HEK293T (cell line): Measurements from ENCODE around the gene DES.

ENCODE experiments used
- CTCF ChIA-PET: fragments of 350-600 bp; formaldehyde crosslinking; extraction: SDS; loops from one replicate; lab custom pipeline; 2021; ENCODE audit warnings: antibody characterized with exemption, inconsistent platforms; lab: Yijun Ruan, JAX
- POLR2A ChIA-PET: fragments of 350-600 bp; formaldehyde crosslinking; extraction: SDS; loops from one replicate; lab custom pipeline; 2020; ENCODE audit warnings: antibody characterized with exemption, inconsistent platforms; lab: Yijun Ruan, JAX
- DNase-seq: peaks from one replicate; pipeline ENCODE4 v3.0.0; 2012; ENCODE audit warnings: mixed read lengths; ENCODE audit errors: extremely low spot score
- ARNT ChIP-seq: fragments of 450-650 bp; IDR thresholded peaks from 2 replicates; pipeline ENCODE4 v1.6.1; 2017; ENCODE audit warnings: mild to moderate bottlenecking
- BHLHE40 ChIP-seq: fragments of 450-650 bp; IDR thresholded peaks from 2 replicates; pipeline ENCODE4 v1.6.1; 2016; ENCODE audit warnings: mild to moderate bottlenecking, moderate library complexity, borderline replicate concordance
- CTBP1 ChIP-seq: fragments of 450-650 bp; IDR thresholded peaks from 2 replicates; pipeline ENCODE4 v1.6.1; 2016; ENCODE audit warnings: borderline replicate concordance
- ELF4 ChIP-seq: fragments of 450-650 bp; IDR thresholded peaks from 2 replicates; pipeline ENCODE4 v1.6.1; 2017; ENCODE audit warnings: antibody characterized with exemption
- FOXA1 ChIP-seq: fragments of 450-650 bp; IDR thresholded peaks from 2 replicates; pipeline ENCODE4 v1.6.1; 2016; ENCODE audit warnings: mild to moderate bottlenecking
- FOXK2 ChIP-seq: fragments of 450-650 bp; IDR thresholded peaks from 2 replicates; pipeline ENCODE4 v1.6.1; 2016; ENCODE audit warnings: mild to moderate bottlenecking
- FOXM1 ChIP-seq: fragments of 450-650 bp; IDR thresholded peaks from 2 replicates; pipeline ENCODE4 v1.6.1; 2017; ENCODE audit warnings: mild to moderate bottlenecking, borderline replicate concordance
- HDGF ChIP-seq: fragments of 450-650 bp; IDR thresholded peaks from 2 replicates; pipeline ENCODE4 v1.6.1; 2017; ENCODE audit warnings: antibody characterized with exemption, borderline replicate concordance
- L3MBTL2 ChIP-seq: fragments of 450-650 bp; conservative IDR thresholded peaks from 2 replicates; pipeline ENCODE4 v1.6.1; 2016; ENCODE audit warnings: mild to moderate bottlenecking
- LEF1 ChIP-seq: fragments of 450-650 bp; IDR thresholded peaks from 2 replicates; pipeline ENCODE4 v1.6.1; 2017; ENCODE audit warnings: mild to moderate bottlenecking, borderline replicate concordance
- NFRKB ChIP-seq: fragments of 450-650 bp; IDR thresholded peaks from 2 replicates; pipeline ENCODE4 v1.6.1; 2016; ENCODE audit warnings: mild to moderate bottlenecking, moderate library complexity
- SP1 ChIP-seq: fragments of 450-650 bp; IDR thresholded peaks from 2 replicates; pipeline ENCODE4 v1.6.1; 2017
- SUZ12 ChIP-seq: fragments of 450-650 bp; IDR thresholded peaks from 2 replicates; pipeline ENCODE4 v1.6.1; 2016; ENCODE audit warnings: mild to moderate bottlenecking
- TARDBP ChIP-seq: fragments of 450-650 bp; IDR thresholded peaks from 2 replicates; pipeline ENCODE4 v1.6.1; 2016
- ZNF384 ChIP-seq: fragments of 450-650 bp; IDR thresholded peaks from 2 replicates; pipeline ENCODE4 v1.6.1; 2016
- TF ChIP-seq, protein P1 (sequence below): fragments of 450-650 bp; IDR thresholded peaks from 2 replicates; pipeline ENCODE4 v1.6.1; 2016

Gene DES

DNA sequence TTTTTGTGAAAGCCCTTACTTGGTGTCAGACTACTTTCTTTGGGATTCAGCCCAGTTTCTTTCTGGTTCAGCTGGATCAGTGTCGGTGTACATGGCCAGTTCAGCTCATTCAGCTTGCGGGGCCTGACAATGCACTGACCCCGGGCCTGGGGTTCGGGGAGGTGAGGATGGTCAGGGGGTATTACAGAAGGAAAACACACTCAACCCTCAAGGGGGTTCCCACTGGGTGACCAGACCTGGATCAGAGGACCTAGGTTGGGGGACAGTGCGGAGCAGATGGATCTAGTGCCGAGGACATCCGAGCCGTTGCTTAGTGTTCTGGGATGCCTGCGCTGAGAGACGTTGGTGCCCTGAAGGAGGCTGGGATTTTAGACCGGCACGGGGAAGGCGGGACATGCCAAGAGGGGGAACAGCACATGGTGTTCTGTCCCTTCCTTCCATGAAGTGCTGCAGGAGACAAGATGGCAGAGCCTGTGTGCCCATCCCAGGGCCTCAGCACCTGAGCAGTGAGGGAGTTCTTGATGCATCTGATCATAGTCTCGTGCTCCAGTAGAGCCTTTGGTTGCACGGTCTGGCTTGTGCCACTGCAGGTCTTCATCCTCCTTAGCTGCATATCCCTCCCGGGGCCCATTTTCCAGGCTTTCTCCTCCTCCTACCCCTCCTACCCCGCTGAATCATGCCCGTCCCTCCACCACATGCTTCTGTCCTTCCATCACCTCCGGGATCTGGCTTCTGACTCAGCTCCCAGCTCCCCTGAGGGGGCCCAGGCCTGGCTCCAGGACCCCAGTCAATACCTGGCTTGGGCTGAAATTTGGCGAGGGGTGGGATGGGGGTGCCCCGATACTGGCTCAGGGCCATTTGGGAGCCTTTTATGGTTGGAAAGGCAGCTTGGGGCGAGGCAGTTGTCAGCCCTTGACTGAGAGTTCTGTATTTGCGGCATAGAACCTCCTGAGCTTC is 34.5 kb downstream of the DES start:
- TF ChIP-seq HDGF: no peak
- no peak for TF ChIP-seq CTBP1
- TF ChIP-seq BHLHE40: no peak
- no peak for TF ChIP-seq ZNF384
- no peak for TF ChIP-seq SUZ12
- TF ChIP-seq, protein P1, sequence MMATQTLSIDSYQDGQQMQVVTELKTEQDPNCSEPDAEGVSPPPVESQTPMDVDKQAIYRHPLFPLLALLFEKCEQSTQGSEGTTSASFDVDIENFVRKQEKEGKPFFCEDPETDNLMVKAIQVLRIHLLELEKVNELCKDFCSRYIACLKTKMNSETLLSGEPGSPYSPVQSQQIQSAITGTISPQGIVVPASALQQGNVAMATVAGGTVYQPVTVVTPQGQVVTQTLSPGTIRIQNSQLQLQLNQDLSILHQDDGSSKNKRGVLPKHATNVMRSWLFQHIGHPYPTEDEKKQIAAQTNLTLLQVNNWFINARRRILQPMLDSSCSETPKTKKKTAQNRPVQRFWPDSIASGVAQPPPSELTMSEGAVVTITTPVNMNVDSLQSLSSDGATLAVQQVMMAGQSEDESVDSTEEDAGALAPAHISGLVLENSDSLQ: no peak
- no peak for TF ChIP-seq ARNT
- no peak for TF ChIP-seq FOXK2
- TF ChIP-seq LEF1: no peak
- TF ChIP-seq SP1: no peak
- TF ChIP-seq FOXM1: no peak
- TF ChIP-seq L3MBTL2: no peak
- no peak for TF ChIP-seq NFRKB
- no peak for TF ChIP-seq ELF4
- TF ChIP-seq FOXA1: no peak
- ChIA-PET CTCF (interaction anchor here (0.7 to 1.2 kb wide), 5 partner anchors 10 to 77 kb away, joined by 3 to 5 read pairs (median 3); a partner anchor contains a TSS), POLR2A (interaction anchor here (1.9 kb wide), 1 partner anchor 46 kb away, joined by 4 read pairs; the partner anchor contains the start of gene GMPPA)
- DNase-seq: no peak

- TF ChIP-seq HDGF: no peak
- TF ChIP-seq TARDBP: no peak
- no peak for TF ChIP-seq SUZ12
- TF ChIP-seq ZNF384: no peak
- no peak for TF ChIP-seq NFRKB
- TF ChIP-seq, protein P1: no peak
- CTCF ChIA-PET: interaction anchor here (0.7 to 1.2 kb wide), 5 partner anchors 9 to 76 kb away, joined by 3 to 5 read pairs (median 3); a partner anchor contains a TSS
- POLR2A ChIA-PET: interaction anchor here (1.9 kb wide), 1 partner anchor 45 kb away, joined by 4 read pairs; the partner anchor contains the start of gene GMPPA
- DNase-seq: no peak
These were observed 35.8 kb downstream of the DES start for GRCh38 chr2:219453671-219454590.

- ChIA-PET POLR2A (no interaction called here), CTCF (interaction anchor here (0.6 to 1.8 kb wide), 3 partner anchors 52 to 74 kb away, joined by 3 to 6 read pairs (median 3); no protein-coding TSS in a partner anchor)
- DNase-seq: no peak
- no peak for TF ChIP-seq ZNF384
- no peak for TF ChIP-seq LEF1
- no peak for TF ChIP-seq SP1
- no peak for TF ChIP-seq TARDBP
- no peak for TF ChIP-seq FOXA1
- TF ChIP-seq ELF4: no peak
- no peak for TF ChIP-seq HDGF
- TF ChIP-seq, protein P1: no peak
- no peak for TF ChIP-seq L3MBTL2
- TF ChIP-seq CTBP1: no peak
- TF ChIP-seq ARNT: no peak
- TF ChIP-seq SUZ12: no peak
- no peak for TF ChIP-seq FOXM1
- TF ChIP-seq NFRKB: no peak
- TF ChIP-seq FOXK2: no peak
- TF ChIP-seq BHLHE40: no peak
These were observed 37.4 kb downstream of the DES start for GRCh38 chr2:219455581-219455980.

DNA sequence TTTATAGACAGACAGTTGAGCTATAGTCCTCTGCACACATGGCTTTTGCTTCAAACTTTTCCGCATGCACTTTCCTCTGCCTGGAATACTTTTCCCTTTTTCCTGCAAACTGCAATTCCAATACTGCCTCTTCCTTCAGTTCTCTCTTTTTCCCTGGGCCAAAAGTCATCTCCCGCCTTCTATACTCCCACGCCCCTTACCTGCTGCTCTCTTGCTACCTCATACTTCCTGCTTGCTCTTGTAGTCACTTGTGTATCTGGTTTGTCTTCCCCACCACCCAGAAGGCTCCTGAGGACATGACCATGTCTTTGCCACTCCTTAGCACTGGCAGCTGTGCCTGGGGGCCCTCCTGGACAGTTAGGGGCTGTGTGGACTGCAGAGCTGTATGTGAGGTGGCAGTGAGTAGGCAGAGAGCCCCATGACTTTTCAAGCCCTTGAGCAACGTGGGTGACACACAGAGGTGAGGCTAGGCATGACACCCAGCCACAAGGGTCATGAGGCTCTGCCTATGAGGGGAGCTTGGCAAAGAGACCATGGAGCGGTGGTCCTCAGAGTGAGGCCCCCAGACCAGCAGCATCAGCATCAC is 39.7 kb downstream of the DES start:
- DNase-seq: no peak
- TF ChIP-seq FOXK2 (no peak), ZNF384 (no peak), CTBP1 (no peak), FOXA1 (no peak), FOXM1 (no peak), HDGF (no peak), TARDBP (no peak), LEF1 (no peak), NFRKB (no peak), SP1 (no peak), L3MBTL2 (no peak), BHLHE40 (no peak), ARNT (no peak), ELF4 (no peak)
- TF ChIP-seq, protein P1: no peak
- POLR2A ChIA-PET: no interaction called here
- CTCF ChIA-PET: interaction anchor here (0.6 to 1.2 kb wide), 3 partner anchors 72 to 448 kb away, joined by 3 to 4 read pairs (median 3); no protein-coding TSS in a partner anchor
